GM12864 (cell line): ENCODE results near the gene CKAP4.

Source experiments
- DNase-seq: peaks from one replicate; pipeline ENCODE4 v3.0.0-alpha.2; 2011; ENCODE audit warnings: low read depth
- H3K4me3 ChIP-seq: 2 replicates; pipeline ENCODE4 v1.5.1; 2011; ENCODE audit warnings: mild to moderate bottlenecking, low read depth, low read length, control low read depth
- CTCF ChIP-seq: IDR thresholded peaks from 2 replicates; pipeline ENCODE4 v1.5.1; 2011; ENCODE audit warnings: low read depth, mild to moderate bottlenecking, moderate library complexity, low read length, control low read depth, inconsistent platforms; ENCODE audit errors: missing control alignments

Gene CKAP4

GRCh38 chr12:106284358-106285105, 36.7 kb upstream of the CKAP4 start:
- no peak overlapping the region for H3K4me3 ChIP-seq
- no peak for DNase-seq
- TF ChIP-seq CTCF, result no peak

GRCh38 chr12:106282457-106283097, 34.8 kb upstream of the CKAP4 start:
- H3K4me3 ChIP-seq, result no peak overlapping the region
- DNase-seq, result peak; percentile 38
- peak; percentile 78 for TF ChIP-seq CTCF

- DNase-seq, result no peak
- TF ChIP-seq CTCF, result no peak
- H3K4me3 ChIP-seq, result no peak overlapping the region
Observed at GRCh38 chr12:106281804-106282203, 34.0 kb upstream of the CKAP4 start.

- H3K4me3 ChIP-seq, result no peak overlapping the region
- DNase-seq, result no peak
- no peak for TF ChIP-seq CTCF
Observed at GRCh38 chr12:106281056-106281782, 33.4 kb upstream of the CKAP4 start.

GRCh38 chr12:106280106-106280505, 32.3 kb upstream of the CKAP4 start:
- no peak overlapping the region for H3K4me3 ChIP-seq
- DNase-seq, result no peak
- TF ChIP-seq CTCF, result no peak

- H3K4me3 ChIP-seq, result no peak overlapping the region
- DNase-seq, result peak; percentile 52
- no peak for TF ChIP-seq CTCF
Observed at GRCh38 chr12:106276032-106276740, 28.4 kb upstream of the CKAP4 start.
